NCI-H446 (cell line): ENCODE data around the gene CCP110.
A peak's percentile ranks its signal among the peaks of the same experiment; 100 is the strongest.

Experiments
- DNase-seq, 2 experiments: peaks; one replicate each; lab custom pipeline; 2025; lab: John Stamatoyannopoulos, UW

Gene CCP110

GRCh38 chr16:19548144-19548543 lies 24.4 kb downstream of the CCP110 start:
- DNase-seq, result no peak

- no peak for DNase-seq
These were observed 25.9 kb downstream of the CCP110 start for GRCh38 chr16:19549673-19550072.

GRCh38 chr16:19555186-19555937 lies 31.6 kb downstream of the CCP110 start, which contains the start of gene VPS35L:
VPS35L (plus strand) TSS chr16:19555703; CDS start chr16:19555730, 27 bp downstream.
- peak; percentile 93 to 96 for DNase-seq

GRCh38 chr16:19555938-19556771 lies 32.4 kb downstream of the CCP110 start:
- DNase-seq, result no peak

- peak; percentile 14 to 37 for DNase-seq
These were observed 35.6 kb downstream of the CCP110 start for GRCh38 chr16:19559242-19559910.

- no peak for DNase-seq
These were observed 36.3 kb downstream of the CCP110 start for GRCh38 chr16:19560078-19560477.

- no peak for DNase-seq
These were observed 39.6 kb downstream of the CCP110 start for GRCh38 chr16:19563377-19563776.

- no peak for DNase-seq
These were observed 42.6 kb downstream of the CCP110 start for GRCh38 chr16:19566362-19566761.

GRCh38 chr16:19567560-19567959 lies 43.8 kb downstream of the CCP110 start:
- no peak for DNase-seq

GRCh38 chr16:19573997-19574396 lies 50.3 kb downstream of the CCP110 start:
- no peak for DNase-seq

GRCh38 chr16:19574615-19575014 lies 50.9 kb downstream of the CCP110 start:
- DNase-seq, result no peak

- DNase-seq, result no peak
These were observed 54.7 kb downstream of the CCP110 start for GRCh38 chr16:19578378-19578971.

GRCh38 chr16:19582050-19582831 lies 58.5 kb downstream of the CCP110 start:
- DNase-seq, result no peak

GRCh38 chr16:19583665-19584300 lies 60.0 kb downstream of the CCP110 start:
- DNase-seq, result peak; percentile 16 to 43

GRCh38 chr16:19588661-19589060 lies 64.9 kb downstream of the CCP110 start:
- no peak for DNase-seq

GRCh38 chr16:19589106-19589505 lies 65.4 kb downstream of the CCP110 start:
- no peak for DNase-seq

GRCh38 chr16:19589771-19590302 lies 66.1 kb downstream of the CCP110 start:
- no peak for DNase-seq

GRCh38 chr16:19595043-19595767 lies 71.5 kb downstream of the CCP110 start:
- no peak for DNase-seq

- DNase-seq, result no peak
These were observed 75.2 kb downstream of the CCP110 start for GRCh38 chr16:19598805-19599510.
